B cell (primary cell): ENCODE measurements around the gene CEPT1. TPM values are rescaled to one million over a fixed set of nuclear protein-coding genes. Genes with fewer than 3 reads are reported as not detected.

Experiments used
- ATAC-seq: fragments of 200-7000 bp; cut with Tn5 transposase; one replicate; pipeline ENCODE4 v1.10.0; 2021; ENCODE audit warnings: low read depth, mild to moderate bottlenecking, moderate number of reproducible peaks, moderate library complexity
- CTCF ChIA-PET: fragments of 350-600 bp; sonication (Branson Sonifier 250); formaldehyde crosslinking; loops from one replicate; lab custom pipeline; 2021; ENCODE audit warnings: antibody characterized with exemption, inconsistent platforms; lab: Charles Lee
- POLR2A ChIA-PET: fragments of 350-600 bp; sonication (Branson Sonifier 250); formaldehyde crosslinking; loops from one replicate; lab custom pipeline; 2021; ENCODE audit warnings: antibody characterized with exemption; lab: Charles Lee
- DNase-seq: peaks from one replicate; pipeline ENCODE4 v3.0.0; 2013
- H2AFZ ChIP-seq: 2 replicates; pipeline ENCODE4 v1.6.1; 2012; ENCODE audit warnings: mild to moderate bottlenecking, low read depth, low read length; ENCODE audit not compliant: insufficient read depth, poor library complexity, severe bottlenecking
- H3K27ac ChIP-seq, 2 donors: 1 replicate in 1 of 2; 2 replicates in 1 of 2; pipeline ENCODE4 v1.5.1; 2012 to 2013; ENCODE audit warnings: low read length in 2 of 2, mild to moderate bottlenecking in 2 of 2, moderate library complexity in 1 of 2
- H3K27me3 ChIP-seq, 4 experiments: fragments of 200-600 bp in 1 of 4; sonication (generic) in 1 of 4; replicated peaks in 1 of 4; 1 replicate in 2 of 4; 2 replicates in 2 of 4; pipeline versions ENCODE4 v1.6.1 to v1.7.0; 2013 to 2016; ENCODE audit warnings: low read length in 3 of 4, mild to moderate bottlenecking in 2 of 4, mixed read lengths in 1 of 4, moderate library complexity in 1 of 4; ENCODE audit not compliant: insufficient read depth in 4 of 4, control insufficient read depth in 3 of 4; ENCODE audit errors: control extremely low read depth in 1 of 4
- H3K36me3 ChIP-seq, 2 experiments: replicated peaks in 1 of 2; 1 replicate in 1 of 2; 2 replicates in 1 of 2; pipeline versions ENCODE4 v1.6.1 to v1.7.1; 2013; ENCODE audit warnings: low read length in 1 of 2; ENCODE audit not compliant: insufficient read depth in 2 of 2, control insufficient read depth in 1 of 2; ENCODE audit errors: control extremely low read depth in 1 of 2, extremely low read depth in 1 of 2
- H3K4me1 ChIP-seq, 2 donors: fragments of 200-600 bp in 1 of 2; sonication (generic) in 1 of 2; 1 replicate in 1 of 2; 2 replicates in 1 of 2; pipeline versions ENCODE4 v1.5.1 to v1.6.1; 2013 to 2017; ENCODE audit warnings: low read length in 2 of 2; ENCODE audit not compliant: control insufficient read depth in 2 of 2, insufficient read depth in 2 of 2
- H3K4me2 ChIP-seq: replicated peaks from 2 replicates; pipeline ENCODE3; 2012; ENCODE audit warnings: mild to moderate bottlenecking, low read depth, low read length; ENCODE audit not compliant: poor library complexity, severe bottlenecking
- H3K4me3 ChIP-seq, 5 experiments: fragments of 200-600 bp in 1 of 5; sonication (generic) in 1 of 5; 1 replicate in 3 of 5; 2 replicates in 2 of 5; pipeline versions ENCODE4 v1.5.1 to v1.7.0; 2011 to 2016; ENCODE audit warnings: low read length in 4 of 5, mild to moderate bottlenecking in 4 of 5, low read depth in 2 of 5, control low read depth in 1 of 5, moderate library complexity in 1 of 5; ENCODE audit not compliant: insufficient read depth in 1 of 5; ENCODE audit errors: control extremely low read depth in 1 of 5, extremely low read depth in 1 of 5
- H3K79me2 ChIP-seq: fragments of 200-600 bp; sonication (generic); one replicate; pipeline ENCODE4 v1.6.0; 2016; ENCODE audit warnings: low read length; ENCODE audit not compliant: control insufficient read depth, insufficient read depth
- H3K9ac ChIP-seq: fragments of 200-600 bp; sonication (generic); 2 replicates; pipeline ENCODE4 v1.6.1; 2017; ENCODE audit warnings: mild to moderate bottlenecking, low read length, moderate library complexity
- H3K9me3 ChIP-seq, 3 donors: one replicate each; pipeline versions ENCODE4 v1.6.1 to v1.7.1; 2013; ENCODE audit warnings: low read length in 2 of 3; ENCODE audit not compliant: control insufficient read depth in 2 of 3, insufficient read depth in 1 of 3; ENCODE audit errors: control extremely low read depth in 1 of 3
- H4K20me1 ChIP-seq: 2 replicates; pipeline ENCODE4 v1.6.0; 2012; ENCODE audit warnings: mild to moderate bottlenecking, low read length; ENCODE audit not compliant: insufficient read depth, control insufficient read depth, poor library complexity, severe bottlenecking
- H3K27ac Mint-ChIP-seq: one replicate; pipeline ENCODE4 v1.8.0; 2021; ENCODE audit warnings: mixed read lengths
- H3K27me3 Mint-ChIP-seq: one replicate; pipeline ENCODE4 v1.8.0; 2021; ENCODE audit warnings: mixed read lengths
- H3K4me1 Mint-ChIP-seq: one replicate; pipeline ENCODE4 v1.8.0; 2021; ENCODE audit warnings: mixed read lengths
- H3K4me3 Mint-ChIP-seq: one replicate; pipeline ENCODE4 v1.8.0; 2021; ENCODE audit warnings: mixed read lengths
- H3K9me3 Mint-ChIP-seq: one replicate; pipeline ENCODE4 v1.8.0; 2022; ENCODE audit warnings: mixed read lengths; ENCODE audit not compliant: insufficient read depth
- CTCF ChIP-seq: fragments of 200-600 bp; IDR thresholded peaks from one replicate; pipeline ENCODE4 v1.8.0; 2022; ENCODE audit warnings: antibody characterized with exemption, mild to moderate bottlenecking
- EZH2 ChIP-seq: IDR thresholded peaks from 2 replicates; pipeline ENCODE4 v1.6.1; 2012; ENCODE audit warnings: borderline replicate concordance, low read depth, mild to moderate bottlenecking, moderate library complexity, low read length; ENCODE audit not compliant: insufficient read depth, poor library complexity, severe bottlenecking
- WGBS: methylation state at CpG from one replicate; pipeline ENCODE4 v1.1.5; 2013; ENCODE audit warnings: missing lambda C conversion rate; ENCODE audit not compliant: insufficient coverage; 5-methylcytosine and 5-hydroxymethylcytosine counted together
- intact Hi-C: fragments of 100-400 bp; cut with micrococcal nuclease; formaldehyde crosslinking; loops from one replicate; pipeline ENCODE4 v1.10.0; 2022
- polyA plus RNA-seq: library from polyadenylated mRNA; depleted of rRNA; stranded (reverse); fragments of >200 nt; gene quantifications from 2 replicates; pipeline ENCODE4 v1.2.3, GENCODE V29; 2012
- total RNA-seq, 2 donors: library from RNA; stranded (reverse); fragments of 120-200 nt in 1 of 2; gene quantifications; 1 replicate in 1 of 2; 2 replicates in 1 of 2; pipeline versions ENCODE4 v1.2.3 to v1.2.4, GENCODE V29; 2013 to 2022

CEPT1 gene
- total and polyA plus RNA-seq, 2 donors (not counting 1 experiment from before 2014, with no cell fraction given): 47.1 to 83.5 TPM

- no peaks in the 10 kb centered on the region for H3K27me3 Mint-ChIP-seq
- Histone ChIP-seq H3K9me3 (no peaks in the 10 kb centered on the region), H2AFZ (no peak overlapping the region), H3K4me1 (peaks cover 61 to 92% of the 10 kb centered on the region in 2 donors), H3K4me2 (peak overlapping the region; percentile 88), H3K79me2 (peaks cover 47% of the 10 kb centered on the region), H3K27ac (no peak overlapping the region), H4K20me1 (no peaks in the 10 kb centered on the region), H3K9ac (no peak overlapping the region), H3K27me3 (no peaks in the 10 kb centered on the region), H3K36me3 (peaks cover 6 to 48% of the 10 kb centered on the region in 2 experiments), H3K4me3 (no peak overlapping the region)
- 60% methylated on average over 1 of the region's 3 CpGs for WGBS
- ATAC-seq (no peak), DNase-seq (no peak)
- no peaks in the 10 kb centered on the region for H3K9me3 Mint-ChIP-seq
- POLR2A ChIA-PET: interaction anchor here (7.8 kb wide), 1 partner anchor 17 kb away, joined by 138 read pairs; no protein-coding TSS in a partner anchor
- peaks cover 91% of the 10 kb centered on the region for H3K4me1 Mint-ChIP-seq
- H3K4me3 Mint-ChIP-seq: peak overlapping the region; percentile 66
- CTCF ChIA-PET: interaction anchor here (1.2 to 9.3 kb wide), 3 partner anchors 8 to 28 kb away, joined by 3 to 205 read pairs (median 3); no protein-coding TSS in a partner anchor
- intact Hi-C loops: loop anchor here (5.0 to 10.0 kb wide), 2 partner anchors 238 to 416 kb away; partner anchors contain the start of gene LRIF1
- H3K27ac Mint-ChIP-seq: peak overlapping the region; percentile 84
- no peak for TF ChIP-seq EZH2
- TF ChIP-seq CTCF: no peak
These were observed 60.8 kb downstream of the CEPT1 start for GRCh38 chr1:111200802-111201161.
